HG03432 (cell line): ENCODE data around the gene MORC1.

Experiments
- ATAC-seq: cut with Tn5 transposase; IDR thresholded peaks from one replicate; pipeline ENCODE4 v1.9.1; 2021; ENCODE audit warnings: mild to moderate bottlenecking, moderate library complexity; ENCODE audit not compliant: unreplicated experiment

MORC1 gene

DNA sequence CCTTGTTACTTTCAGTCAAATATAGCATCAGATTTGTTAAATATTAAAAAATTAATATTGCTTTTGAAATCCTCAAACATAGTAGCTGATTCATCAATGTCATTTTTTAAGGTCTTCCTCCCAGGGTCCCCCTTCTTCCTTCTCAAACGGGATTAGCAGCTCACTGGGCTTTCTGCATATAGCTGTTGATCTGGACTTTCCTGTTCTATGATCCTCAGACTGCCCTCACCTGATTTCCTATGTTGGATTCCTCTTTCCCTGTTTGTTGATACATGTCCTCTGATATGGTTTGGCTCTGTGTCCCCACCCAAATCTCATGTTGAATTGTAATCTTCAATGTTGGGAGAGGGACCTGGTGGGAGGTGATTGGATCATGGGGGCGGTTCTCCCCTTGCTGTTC lies 170.1 kb downstream of the MORC1 start:
- ATAC-seq = no peak

- ATAC-seq = no peak
These were observed 171.3 kb downstream of the MORC1 start for GRCh38 chr3:108946292-108947285.

GRCh38 chr3:108940568-108941263 lies 177.2 kb downstream of the MORC1 start:
- ATAC-seq = no peak

- no peak for ATAC-seq
These were observed 177.8 kb downstream of the MORC1 start for GRCh38 chr3:108940166-108940565.

DNA sequence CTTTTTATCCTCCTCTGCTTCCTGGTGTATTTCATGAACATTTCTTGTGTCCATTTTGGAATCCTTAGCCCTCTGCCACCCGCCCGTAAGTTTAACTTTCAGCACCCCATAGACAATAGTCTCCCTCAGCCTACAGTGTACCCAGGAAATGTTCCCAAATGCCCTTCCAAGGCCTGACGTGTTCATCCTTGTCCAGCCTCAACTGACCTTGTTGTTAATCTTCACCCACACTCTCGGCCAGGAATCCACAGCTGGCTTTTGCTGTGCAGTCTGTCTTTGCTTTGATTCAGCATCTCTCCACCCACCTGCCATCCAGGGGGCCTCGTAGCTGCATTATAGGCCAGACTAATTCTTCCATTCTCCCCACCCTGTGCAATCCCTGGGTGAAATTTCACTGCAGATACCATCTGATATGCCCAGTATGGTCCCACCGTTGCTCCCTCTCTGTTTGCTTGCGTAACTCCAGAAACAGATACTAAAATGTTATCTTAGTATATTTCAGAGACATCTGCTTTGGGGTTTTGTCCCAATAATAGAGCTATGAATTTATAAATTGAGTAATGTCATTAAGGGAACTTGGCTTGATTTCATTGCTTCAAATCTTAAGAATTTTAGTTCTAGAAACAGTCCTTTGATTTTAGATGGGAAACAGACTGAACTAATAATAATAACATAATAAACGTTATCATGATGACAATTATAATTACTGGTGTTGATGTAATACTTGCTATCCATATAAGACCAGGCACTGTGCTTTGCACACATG lies 180.8 kb downstream of the MORC1 start:
- no peak for ATAC-seq

- ATAC-seq = no peak
These were observed 186.9 kb downstream of the MORC1 start for GRCh38 chr3:108931035-108931434.

DNA sequence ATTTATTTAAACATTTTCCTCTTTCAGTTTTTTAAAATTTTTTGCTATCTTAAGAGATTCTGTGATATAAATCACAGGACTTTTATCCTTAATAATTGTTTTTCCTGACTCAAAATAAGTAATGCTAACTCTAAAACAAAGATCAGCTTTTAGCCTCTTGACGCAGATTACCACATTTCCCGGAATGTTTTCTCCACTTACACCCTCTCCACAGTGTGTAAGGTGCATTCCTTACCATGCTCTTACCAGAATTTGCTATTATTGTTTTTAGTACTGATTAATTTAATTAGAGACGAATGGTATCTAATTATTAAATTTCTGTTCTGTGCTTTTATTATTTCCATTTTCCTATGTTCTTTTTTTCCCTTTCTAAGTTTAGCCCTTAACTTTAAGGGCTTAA lies 199.1 kb downstream of the MORC1 start:
- ATAC-seq = no peak

DNA sequence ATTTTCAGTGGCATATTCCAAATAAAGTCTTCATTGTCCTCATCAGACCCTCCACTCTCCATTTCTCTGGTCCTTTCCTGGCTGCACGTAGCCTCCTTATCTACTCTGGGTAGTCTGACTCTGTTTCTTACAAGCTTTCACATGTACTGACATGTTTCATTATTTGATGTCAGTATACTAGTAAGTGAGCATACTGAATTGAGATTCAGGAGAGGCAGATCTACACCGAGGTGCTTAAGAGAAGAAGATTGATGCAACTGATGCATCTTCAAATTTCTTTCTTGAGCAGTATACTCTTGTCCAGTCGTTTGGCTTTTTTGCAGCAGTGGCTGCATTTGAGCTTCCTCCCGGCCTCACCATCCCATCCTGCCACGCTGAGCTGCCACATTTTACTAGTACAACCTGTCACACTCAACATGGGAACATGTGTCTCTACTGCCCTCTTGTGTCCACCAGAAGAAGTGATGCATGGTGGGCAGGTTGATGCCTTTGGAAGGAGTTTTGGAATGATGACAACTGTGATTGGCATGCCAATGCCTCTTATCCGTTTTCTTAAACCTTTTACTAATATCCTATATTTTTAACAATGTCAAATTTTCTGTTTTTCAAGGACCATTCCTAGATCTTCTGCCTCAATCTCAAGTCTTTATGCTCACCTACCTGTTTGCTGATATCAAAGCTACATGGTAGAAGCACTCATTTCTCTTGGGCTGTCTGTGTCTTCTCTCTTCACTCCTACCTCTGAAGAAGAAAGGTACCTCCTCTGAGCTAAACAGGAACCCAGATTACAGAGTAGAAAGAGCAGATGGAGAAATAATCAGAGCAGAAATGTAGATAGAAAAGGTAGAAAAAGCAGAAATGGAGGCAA lies 202.9 kb downstream of the MORC1 start:
- ATAC-seq = peak; percentile 95

GRCh38 chr3:108909799-108910198 lies 208.1 kb downstream of the MORC1 start:
- ATAC-seq = no peak
